ENCODE measurements around the gene IMPA2. TPM values are rescaled to one million over a fixed set of nuclear protein-coding genes. Genes with fewer than 3 reads are reported as not detected.
A peak's percentile ranks its signal among the peaks of the same experiment; 100 is the strongest.
"Not testable (repeated sequence)": the region's sequence is repeated elsewhere in the genome, so short reads cannot be mapped to it uniquely, and the experiment has no call there.

IMPA2 gene
- total RNA-seq, 1 experiment from 2014 or later = 79.9 TPM

DNA sequence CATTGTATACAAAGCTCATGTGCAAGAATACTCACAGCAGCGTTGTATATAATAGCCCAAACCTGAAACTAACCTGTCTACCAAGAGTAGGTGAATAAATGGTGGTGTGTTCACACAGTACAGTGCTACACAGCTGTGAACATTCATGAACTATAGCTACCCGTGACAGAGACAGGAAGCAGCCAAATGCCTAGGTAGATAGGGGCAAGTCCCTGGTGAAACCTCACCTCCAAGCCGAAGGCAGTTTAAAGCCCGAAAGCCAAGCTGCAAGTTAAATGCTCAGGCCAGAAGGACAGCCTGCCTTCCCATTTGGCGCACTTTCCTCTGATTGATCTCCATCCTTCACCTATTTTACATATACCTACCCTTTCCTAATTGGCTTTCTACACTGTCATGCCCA is 36.5 kb upstream of the IMPA2 start:
- Mint-ChIP-seq H3K9me3 (ENCODE audit: unreplicated experiment) (no peaks in the 10 kb centered on the region), H3K27me3 (ENCODE audit: insufficient read depth, unreplicated experiment) (no peaks in the 10 kb centered on the region), H3K4me3 (ENCODE audit: unreplicated experiment) (no peak overlapping the region), H3K4me1 (ENCODE audit: low read depth, unreplicated experiment) (peaks cover 18% of the 10 kb centered on the region), H3K36me3 (ENCODE audit: insufficient read depth, unreplicated experiment) (peaks cover 5% of the 10 kb centered on the region), H3K27ac (ENCODE audit: unreplicated experiment) (no peak overlapping the region)
- TF ChIP-seq, protein P1, sequence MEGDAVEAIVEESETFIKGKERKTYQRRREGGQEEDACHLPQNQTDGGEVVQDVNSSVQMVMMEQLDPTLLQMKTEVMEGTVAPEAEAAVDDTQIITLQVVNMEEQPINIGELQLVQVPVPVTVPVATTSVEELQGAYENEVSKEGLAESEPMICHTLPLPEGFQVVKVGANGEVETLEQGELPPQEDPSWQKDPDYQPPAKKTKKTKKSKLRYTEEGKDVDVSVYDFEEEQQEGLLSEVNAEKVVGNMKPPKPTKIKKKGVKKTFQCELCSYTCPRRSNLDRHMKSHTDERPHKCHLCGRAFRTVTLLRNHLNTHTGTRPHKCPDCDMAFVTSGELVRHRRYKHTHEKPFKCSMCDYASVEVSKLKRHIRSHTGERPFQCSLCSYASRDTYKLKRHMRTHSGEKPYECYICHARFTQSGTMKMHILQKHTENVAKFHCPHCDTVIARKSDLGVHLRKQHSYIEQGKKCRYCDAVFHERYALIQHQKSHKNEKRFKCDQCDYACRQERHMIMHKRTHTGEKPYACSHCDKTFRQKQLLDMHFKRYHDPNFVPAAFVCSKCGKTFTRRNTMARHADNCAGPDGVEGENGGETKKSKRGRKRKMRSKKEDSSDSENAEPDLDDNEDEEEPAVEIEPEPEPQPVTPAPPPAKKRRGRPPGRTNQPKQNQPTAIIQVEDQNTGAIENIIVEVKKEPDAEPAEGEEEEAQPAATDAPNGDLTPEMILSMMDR (IDR thresholded peaks at IDR 0.05; ENCODE audit: insufficient read depth in 1 of 2, low read depth in 1 of 2, low read length in 1 of 2, severe bottlenecking in 1 of 2, unreplicated experiment in 1 of 2) = no peak
- DNase-seq = no peak
- no peaks in the 10 kb centered on the region for H3K27me3 ChIP-seq (replicated peaks; ENCODE audit: control insufficient read depth, insufficient read depth, low read length)
- H3K9me3 ChIP-seq = no peaks in the 10 kb centered on the region
- no TSS peak for BruUV-seq (replicated peaks)
- ChIA-PET POLR2A (no interaction called here), CTCF (no interaction called here)
- H3K36me3 ChIP-seq (ENCODE audit: control insufficient read depth, insufficient read depth, low read length) = no peaks in the 10 kb centered on the region
- H3K4me3 ChIP-seq (ENCODE audit: low read depth, low read length) = no peak overlapping the region
- H3K4me1 ChIP-seq = peaks cover 21% of the 10 kb centered on the region
- intact Hi-C loops (cut with micrococcal nuclease; ENCODE audit: unreplicated experiment) = no loop called here

DNA sequence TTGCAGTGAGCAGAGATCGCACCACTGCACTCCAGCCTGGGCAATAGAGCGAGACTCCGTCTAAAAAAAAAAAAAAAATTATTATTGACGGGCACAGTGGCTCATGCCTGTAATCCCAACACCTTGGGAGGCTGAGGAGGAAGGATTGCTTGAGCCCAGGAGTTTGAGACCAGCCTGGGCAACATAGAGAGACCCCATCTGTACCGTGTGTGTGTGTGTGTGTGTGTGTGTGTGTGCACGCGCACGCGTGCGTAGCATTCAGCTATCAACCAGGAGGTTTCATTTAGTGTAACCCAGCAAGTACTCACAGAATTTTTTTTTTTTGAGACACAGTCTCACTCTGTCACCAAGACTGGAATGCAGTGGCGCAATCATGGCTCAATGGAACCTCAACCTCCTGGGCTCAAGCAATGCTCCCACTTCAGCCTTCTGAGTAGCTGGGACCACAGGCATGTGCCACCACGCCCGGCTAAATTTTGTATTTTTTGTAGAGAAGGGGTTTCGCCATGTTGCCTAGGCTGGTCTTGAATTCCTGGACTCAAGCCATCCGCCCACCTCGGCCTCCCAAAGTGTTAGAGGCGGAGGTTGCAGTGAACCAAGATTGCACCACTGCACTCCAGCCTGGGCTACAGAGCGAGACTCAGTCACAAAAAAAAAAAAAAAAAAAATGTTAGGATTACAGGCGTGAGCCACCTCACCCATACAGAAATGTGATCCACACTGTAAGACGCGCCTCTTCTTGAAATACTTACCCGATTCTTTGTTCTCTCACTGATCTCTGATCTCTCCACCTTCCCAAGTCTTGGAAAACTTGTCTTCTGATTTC is 35.3 kb upstream of the IMPA2 start:
- H3K27me3 ChIP-seq (replicated peaks; ENCODE audit: control insufficient read depth, insufficient read depth, low read length); H3K9me3 ChIP-seq; BruUV-seq (replicated peaks); H3K9me3 Mint-ChIP-seq (ENCODE audit: unreplicated experiment); intact Hi-C loops (cut with micrococcal nuclease; ENCODE audit: unreplicated experiment); H3K36me3 ChIP-seq (ENCODE audit: control insufficient read depth, insufficient read depth, low read length); H3K4me3 ChIP-seq (ENCODE audit: low read depth, low read length); H3K27me3 Mint-ChIP-seq (ENCODE audit: insufficient read depth, unreplicated experiment); H3K36me3 Mint-ChIP-seq (ENCODE audit: insufficient read depth, unreplicated experiment): not testable (repeated sequence)
- ChIA-PET CTCF (interaction anchor here (1.8 kb wide), 1 partner anchor 35 kb away, joined by 8 read pairs; the partner anchor contains the start of gene IMPA2), POLR2A (interaction anchor here (1.3 kb wide), 1 partner anchor 35 kb away, joined by 10 read pairs; the partner anchor contains the start of gene IMPA2)
- Mint-ChIP-seq H3K4me1 (ENCODE audit: low read depth, unreplicated experiment) (peaks cover 18% of the 10 kb centered on the region), H3K4me3 (ENCODE audit: unreplicated experiment) (peak overlapping the region; percentile 24), H3K27ac (ENCODE audit: unreplicated experiment) (peak overlapping the region; percentile 67)
- peaks cover 21% of the 10 kb centered on the region for H3K4me1 ChIP-seq
- peak; percentile 63 to 64 for DNase-seq

DNA sequence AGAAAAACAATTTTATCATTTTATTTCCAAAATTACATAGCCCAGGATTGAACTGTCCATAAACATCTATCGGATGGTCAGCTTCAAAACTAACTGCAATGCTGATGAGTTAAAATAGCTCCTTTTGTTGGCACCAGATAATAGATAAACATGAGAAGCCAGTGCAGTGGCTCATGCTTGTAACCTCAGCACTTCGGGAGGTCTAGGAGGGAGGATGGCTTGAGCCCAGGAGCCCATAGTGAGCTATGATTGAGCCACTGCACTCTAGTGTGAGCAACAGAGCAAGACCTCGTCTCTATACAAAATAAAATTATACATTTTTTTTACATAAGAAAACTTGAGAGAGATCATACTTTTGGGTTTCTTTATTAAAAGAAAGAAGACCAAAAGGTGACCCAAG is 34.6 kb upstream of the IMPA2 start:
- BruUV-seq (replicated peaks) = no TSS peak
- TF ChIP-seq, protein P1 (IDR thresholded peaks at IDR 0.05; ENCODE audit: insufficient read depth in 1 of 2, low read depth in 1 of 2, low read length in 1 of 2, severe bottlenecking in 1 of 2, unreplicated experiment in 1 of 2) = no peak
- peak overlapping the region; percentile 67 for H3K27ac Mint-ChIP-seq (ENCODE audit: unreplicated experiment)

More for the DNA sequence above, 34.6 kb upstream of the IMPA2 start:
- H3K4me3 ChIP-seq (ENCODE audit: low read depth, low read length) = no peak overlapping the region
- ChIA-PET CTCF (interaction anchor here (1.0 to 1.8 kb wide), 2 partner anchors 9 to 34 kb away, joined by 3 to 8 read pairs; partner anchors contain the start of gene IMPA2), POLR2A (interaction anchor here (1.3 kb wide), 1 partner anchor 34 kb away, joined by 10 read pairs; the partner anchor contains the start of gene IMPA2)
- Mint-ChIP-seq H3K27me3 (ENCODE audit: insufficient read depth, unreplicated experiment) (no peaks in the 10 kb centered on the region), H3K36me3 (ENCODE audit: insufficient read depth, unreplicated experiment) (no peaks in the 10 kb centered on the region), H3K4me1 (ENCODE audit: low read depth, unreplicated experiment) (peaks cover 18% of the 10 kb centered on the region), H3K4me3 (ENCODE audit: unreplicated experiment) (peak overlapping the region; percentile 24), H3K9me3 (ENCODE audit: unreplicated experiment) (no peaks in the 10 kb centered on the region)
- no peaks in the 10 kb centered on the region for H3K27me3 ChIP-seq (replicated peaks; ENCODE audit: control insufficient read depth, insufficient read depth, low read length)
- no peaks in the 10 kb centered on the region for H3K9me3 ChIP-seq
- H3K36me3 ChIP-seq (ENCODE audit: control insufficient read depth, insufficient read depth, low read length) = no peaks in the 10 kb centered on the region
- no peak for DNase-seq
- peaks cover 21% of the 10 kb centered on the region for H3K4me1 ChIP-seq
- intact Hi-C loops (cut with micrococcal nuclease; ENCODE audit: unreplicated experiment) = no loop called here

Measured in Caco-2 (cell line).